HG02870 (cell line): ENCODE data around the gene DESI2.

Experiments
- ATAC-seq: cut with Tn5 transposase; IDR thresholded peaks from one replicate; pipeline ENCODE4 v1.9.1; 2021; ENCODE audit warnings: mild to moderate bottlenecking, moderate library complexity; ENCODE audit not compliant: unreplicated experiment

Gene DESI2

GRCh38 chr1:244652623-244653438, at the start of gene DESI2:
Gene DESI2, plus strand, starts transcription at chr1:244653126. Its CDS starts 188 bp downstream, at chr1:244653314.
- peak; percentile 95 for ATAC-seq

- no peak for ATAC-seq
Observed at GRCh38 chr1:244603498-244603897, 49.4 kb upstream of the DESI2 start.

- ATAC-seq, result no peak
Observed at GRCh38 chr1:244605835-244606370, 47.0 kb upstream of the DESI2 start.

- no peak for ATAC-seq
Observed at GRCh38 chr1:244614113-244614836, 38.7 kb upstream of the DESI2 start.

GRCh38 chr1:244614879-244615278, 38.0 kb upstream of the DESI2 start:
- no peak for ATAC-seq

- ATAC-seq, result no peak
Observed at GRCh38 chr1:244615301-244615700, 37.6 kb upstream of the DESI2 start.

- ATAC-seq, result no peak
Observed at GRCh38 chr1:244626709-244627108, 26.2 kb upstream of the DESI2 start.

- ATAC-seq, result no peak
Observed at GRCh38 chr1:244628789-244629188, 24.1 kb upstream of the DESI2 start.

GRCh38 chr1:244633140-244633539, 19.8 kb upstream of the DESI2 start:
- ATAC-seq, result no peak

- ATAC-seq, result no peak
Observed at GRCh38 chr1:244634546-244634945, 18.4 kb upstream of the DESI2 start.

- ATAC-seq, result no peak
Observed at GRCh38 chr1:244636488-244637259, 16.3 kb upstream of the DESI2 start.

GRCh38 chr1:244639561-244639960, 13.4 kb upstream of the DESI2 start:
- ATAC-seq, result no peak

GRCh38 chr1:244640917-244641316, 12.0 kb upstream of the DESI2 start:
- no peak for ATAC-seq

- no peak for ATAC-seq
Observed at GRCh38 chr1:244642526-244642925, 10.4 kb upstream of the DESI2 start.

GRCh38 chr1:244642988-244643387, 9.9 kb upstream of the DESI2 start:
- ATAC-seq, result no peak

- no peak for ATAC-seq
Observed at GRCh38 chr1:244645414-244645813, 7.5 kb upstream of the DESI2 start.

- no peak for ATAC-seq
Observed at GRCh38 chr1:244645890-244646289, 7.0 kb upstream of the DESI2 start.

- no peak for ATAC-seq
Observed at GRCh38 chr1:244647819-244648218, 5.1 kb upstream of the DESI2 start.

- no peak for ATAC-seq
Observed at GRCh38 chr1:244651956-244652622, 837 bp upstream of the DESI2 start.

- no peak for ATAC-seq
Observed at GRCh38 chr1:244653439-244654107, 647 bp downstream of the DESI2 start.
